Measurements from ENCODE around the gene TGFBI. TPM values are rescaled to one million over a fixed set of nuclear protein-coding genes. Genes with fewer than 3 reads are reported as not detected.
A peak's percentile ranks its signal among the peaks of the same experiment; 100 is the strongest.

TGFBI gene
- total RNA-seq, 1 donor from 2014 or later: 620 TPM

GRCh38 chr5:136058972-136059354, 30.2 kb downstream of the TGFBI start:
- TF ChIP-seq, protein P1, sequence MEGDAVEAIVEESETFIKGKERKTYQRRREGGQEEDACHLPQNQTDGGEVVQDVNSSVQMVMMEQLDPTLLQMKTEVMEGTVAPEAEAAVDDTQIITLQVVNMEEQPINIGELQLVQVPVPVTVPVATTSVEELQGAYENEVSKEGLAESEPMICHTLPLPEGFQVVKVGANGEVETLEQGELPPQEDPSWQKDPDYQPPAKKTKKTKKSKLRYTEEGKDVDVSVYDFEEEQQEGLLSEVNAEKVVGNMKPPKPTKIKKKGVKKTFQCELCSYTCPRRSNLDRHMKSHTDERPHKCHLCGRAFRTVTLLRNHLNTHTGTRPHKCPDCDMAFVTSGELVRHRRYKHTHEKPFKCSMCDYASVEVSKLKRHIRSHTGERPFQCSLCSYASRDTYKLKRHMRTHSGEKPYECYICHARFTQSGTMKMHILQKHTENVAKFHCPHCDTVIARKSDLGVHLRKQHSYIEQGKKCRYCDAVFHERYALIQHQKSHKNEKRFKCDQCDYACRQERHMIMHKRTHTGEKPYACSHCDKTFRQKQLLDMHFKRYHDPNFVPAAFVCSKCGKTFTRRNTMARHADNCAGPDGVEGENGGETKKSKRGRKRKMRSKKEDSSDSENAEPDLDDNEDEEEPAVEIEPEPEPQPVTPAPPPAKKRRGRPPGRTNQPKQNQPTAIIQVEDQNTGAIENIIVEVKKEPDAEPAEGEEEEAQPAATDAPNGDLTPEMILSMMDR (IDR thresholded peaks at IDR 0.05): no peak
- no peak for DNase-seq (ENCODE audit: low spot score)
- Mint-ChIP-seq H3K27me3 (ENCODE audit: low read depth) (no peaks in the 10 kb centered on the region), H3K27ac (ENCODE audit: unreplicated experiment) (peak overlapping the region; percentile 96), H3K4me1 (ENCODE audit: low read depth) (peaks cover 50% of the 10 kb centered on the region), H3K9me3 (ENCODE audit: low read depth) (no peaks in the 10 kb centered on the region), H3K4me3 (ENCODE audit: unreplicated experiment) (no peak overlapping the region), H3K36me3 (ENCODE audit: low read depth) (peaks cover 38% of the 10 kb centered on the region)

GRCh38 chr5:136060963-136061362, 32.2 kb downstream of the TGFBI start:
- Mint-ChIP-seq H3K4me1 (ENCODE audit: low read depth) (peaks cover 37% of the 10 kb centered on the region), H3K27ac (ENCODE audit: unreplicated experiment) (no peak overlapping the region), H3K9me3 (ENCODE audit: low read depth) (no peaks in the 10 kb centered on the region), H3K27me3 (ENCODE audit: low read depth) (no peaks in the 10 kb centered on the region), H3K4me3 (ENCODE audit: unreplicated experiment) (no peak overlapping the region), H3K36me3 (ENCODE audit: low read depth) (peaks cover 38% of the 10 kb centered on the region)
- TF ChIP-seq, protein P1 (IDR thresholded peaks at IDR 0.05): no peak
- DNase-seq (ENCODE audit: low spot score): no peak

DNA sequence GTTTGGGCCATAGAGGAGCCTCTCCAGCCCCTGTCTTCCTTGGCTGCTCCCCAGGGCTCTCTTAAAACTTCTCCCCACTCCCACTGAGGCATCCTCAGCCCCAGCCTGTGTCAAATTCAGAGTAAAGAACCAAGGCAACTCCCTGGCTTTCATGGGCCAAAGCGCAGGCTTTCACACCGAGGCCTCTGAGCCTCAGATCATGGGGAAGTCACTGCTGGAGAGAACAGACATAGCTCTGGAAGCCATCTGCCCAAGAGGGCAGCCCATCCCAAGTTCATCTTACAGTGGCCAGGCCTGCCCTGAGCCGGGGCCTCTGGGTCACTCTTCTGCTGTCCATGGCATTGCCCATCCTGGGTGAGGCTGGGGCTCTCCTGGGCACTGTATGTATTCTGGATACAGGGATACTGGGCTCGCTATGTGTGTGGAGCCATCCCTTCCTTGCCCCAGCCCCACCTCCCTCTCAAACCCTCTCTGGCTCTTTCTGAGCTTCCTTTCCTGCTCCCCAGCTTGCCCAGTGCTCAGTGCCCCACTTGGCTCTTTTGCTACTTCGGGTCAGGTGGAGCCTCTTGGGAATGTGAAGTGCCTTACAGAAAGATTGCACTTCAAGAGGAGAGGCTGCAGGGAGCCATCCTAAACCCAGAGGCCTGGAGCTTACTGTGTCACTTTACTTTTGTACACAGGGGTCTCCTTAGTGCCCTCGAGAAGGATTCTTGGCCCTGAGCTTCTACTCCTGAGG, 33.0 kb downstream of the TGFBI start:
- Mint-ChIP-seq H3K4me3 (ENCODE audit: unreplicated experiment) (no peak overlapping the region), H3K36me3 (ENCODE audit: low read depth) (peaks cover 35% of the 10 kb centered on the region), H3K27me3 (ENCODE audit: low read depth) (no peaks in the 10 kb centered on the region), H3K9me3 (ENCODE audit: low read depth) (no peaks in the 10 kb centered on the region), H3K4me1 (ENCODE audit: low read depth) (peaks cover 34% of the 10 kb centered on the region), H3K27ac (ENCODE audit: unreplicated experiment) (no peak overlapping the region)
- DNase-seq (ENCODE audit: low spot score): no peak
- TF ChIP-seq, protein P1 (IDR thresholded peaks at IDR 0.05): no peak

DNA sequence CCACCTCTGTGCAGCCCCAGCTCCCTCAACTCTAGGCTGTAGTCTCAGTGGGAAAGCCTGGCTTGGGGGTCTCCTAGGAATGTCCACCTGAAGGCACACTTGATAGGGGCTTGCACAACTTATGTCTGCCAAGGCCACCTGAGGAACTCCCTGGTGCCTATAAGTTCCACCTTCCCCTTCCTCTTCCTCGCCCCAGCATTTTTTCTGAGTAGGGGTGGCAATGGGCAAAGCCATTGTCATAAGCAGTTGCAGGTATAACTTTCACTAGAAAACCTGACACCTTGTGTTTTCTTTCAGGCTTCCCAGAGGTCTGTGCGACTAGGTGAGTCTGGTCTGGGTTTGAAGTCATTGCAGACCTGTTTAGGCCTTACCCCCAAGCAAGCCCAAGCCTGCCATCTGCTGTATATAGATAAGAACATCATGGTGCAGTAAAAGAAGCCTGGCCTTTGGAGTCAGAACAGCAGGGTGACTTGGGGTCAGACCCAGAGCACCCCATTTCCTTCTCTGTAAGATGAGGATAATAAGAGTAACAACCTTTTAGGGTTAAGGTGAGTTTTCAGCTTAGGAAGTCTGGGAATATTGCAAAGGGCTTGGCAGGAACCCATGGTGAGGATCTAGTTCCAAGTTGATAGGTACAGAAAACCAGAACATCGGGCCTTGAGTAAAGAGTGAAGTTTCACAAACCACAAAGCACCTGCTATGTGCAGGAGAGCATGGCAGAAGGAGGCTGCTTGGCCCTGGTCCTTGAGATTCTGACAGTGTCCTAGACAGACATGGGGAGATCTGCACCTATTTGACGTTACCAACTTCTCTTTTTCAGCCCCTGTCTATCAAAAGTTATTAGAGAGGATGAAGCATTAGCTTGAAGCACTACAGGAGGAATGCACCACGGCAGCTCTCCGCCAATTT, 33.8 kb downstream of the TGFBI start:
- TF ChIP-seq, protein P1 (IDR thresholded peaks at IDR 0.05): peak; percentile 76
- H3K4me3 Mint-ChIP-seq (ENCODE audit: unreplicated experiment): no peak overlapping the region
- no peaks in the 10 kb centered on the region for H3K9me3 Mint-ChIP-seq (ENCODE audit: low read depth)
- peaks cover 26% of the 10 kb centered on the region for H3K4me1 Mint-ChIP-seq (ENCODE audit: low read depth)
- peaks cover 33% of the 10 kb centered on the region for H3K36me3 Mint-ChIP-seq (ENCODE audit: low read depth)
- no peak overlapping the region for H3K27ac Mint-ChIP-seq (ENCODE audit: unreplicated experiment)
- H3K27me3 Mint-ChIP-seq (ENCODE audit: low read depth): no peaks in the 10 kb centered on the region
- no peak for DNase-seq (ENCODE audit: low spot score)

DNA sequence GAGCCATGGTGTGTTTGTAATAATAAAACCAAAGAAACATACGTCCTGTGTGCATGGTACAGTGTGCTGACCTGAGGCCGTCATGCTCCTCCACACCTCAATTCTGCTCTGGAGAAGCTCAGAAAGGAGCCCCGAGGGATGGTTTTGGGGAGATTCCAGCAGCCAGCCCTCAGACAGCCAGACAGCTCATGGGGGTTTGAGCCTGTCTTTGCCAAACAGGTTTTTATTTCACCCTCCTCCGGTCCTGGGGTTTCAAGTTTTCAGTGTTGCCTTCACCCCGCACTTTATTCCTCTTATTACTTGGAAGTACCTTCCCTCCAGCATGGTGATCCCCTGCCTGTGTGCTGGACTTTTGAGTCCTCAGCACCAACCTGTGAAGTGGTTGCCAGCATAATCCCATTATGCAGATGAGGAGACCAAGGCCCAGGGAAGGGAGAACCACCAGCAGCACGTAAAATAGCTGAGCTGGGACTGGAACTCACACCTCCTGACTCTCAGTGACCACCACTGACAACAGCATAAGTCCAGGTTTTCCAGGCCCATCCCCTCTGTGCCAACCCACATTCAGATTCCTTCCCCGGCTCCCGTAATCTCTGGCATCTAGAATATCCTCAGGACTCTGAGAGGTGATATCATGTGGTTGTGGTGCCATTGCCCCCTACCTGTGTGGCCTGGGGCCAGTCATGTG, 35.1 kb downstream of the TGFBI start:
- Mint-ChIP-seq H3K9me3 (ENCODE audit: low read depth) (peaks cover 3% of the 10 kb centered on the region), H3K36me3 (ENCODE audit: low read depth) (peaks cover 33% of the 10 kb centered on the region), H3K27me3 (ENCODE audit: low read depth) (no peaks in the 10 kb centered on the region), H3K27ac (ENCODE audit: unreplicated experiment) (no peak overlapping the region), H3K4me1 (ENCODE audit: low read depth) (peaks cover 13% of the 10 kb centered on the region), H3K4me3 (ENCODE audit: unreplicated experiment) (no peak overlapping the region)
- TF ChIP-seq, protein P1 (IDR thresholded peaks at IDR 0.05): no peak
- DNase-seq (ENCODE audit: low spot score): no peak

Data from chondrocyte (in vitro differentiated cells).